HCT116 (cell line): ENCODE data around the gene SH2B2. TPM values are rescaled to one million over a fixed set of nuclear protein-coding genes. Genes with fewer than 3 reads are reported as not detected.

Source experiments
- ATAC-seq: fragments of 200-7000 bp; cut with Tn5 transposase; 2 replicates; pipeline ENCODE4 v1.9.1; 2020; ENCODE audit warnings: mild to moderate bottlenecking, moderate library complexity
- BruUV-seq: library from RNA; stranded (reverse); fragments of 400-500 nt; replicated peaks from 2 replicates; lab custom pipeline; 2021; lab: Mats Ljungman, UMichigan
- CTCF ChIA-PET: fragments of 300-600 bp; sonication (Branson Sonifier 250); formaldehyde crosslinking; loops from one replicate; lab custom pipeline; 2021; ENCODE audit warnings: antibody characterized with exemption; lab: Charles Lee
- POLR2A ChIA-PET: fragments of 300-600, 350-600 bp; sonication (Branson Sonifier 250); formaldehyde crosslinking; loops from one replicate; lab custom pipeline; 2021; ENCODE audit warnings: antibody characterized with exemption; lab: Charles Lee
- RAD21 ChIA-PET, 2 experiments: fragments of 300-600 bp; sonication (Branson Sonifier 250); formaldehyde crosslinking; loops; one replicate each; lab custom pipeline; 2023; ENCODE audit warnings: low total read pairs in 2 of 2; ENCODE audit not compliant: uncharacterized antibody in 2 of 2, unreplicated experiment in 2 of 2, low non-redundant PET in 1 of 2; lab: Charles Lee
- DNase-seq: peaks from one replicate; pipeline ENCODE4 v3.0.0-alpha.2; 2010; ENCODE audit warnings: low read depth, low spot score
- H2AFZ ChIP-seq: fragments of 200-600 bp; shearing (Covaris generic), sonication (generic); 2 replicates; pipeline ENCODE4 v1.6.1; 2017; ENCODE audit warnings: low read depth, mixed run types, mixed read lengths, antibody characterized with exemption, low read length; ENCODE audit not compliant: poor library complexity, severe bottlenecking
- H3K27ac ChIP-seq: 2 replicates; pipeline ENCODE4 v1.5.1; 2012; ENCODE audit warnings: low read depth, low read length
- H3K27me3 ChIP-seq: fragments of 200-600 bp; sonication (generic); 2 replicates; pipeline ENCODE4 v1.6.1; 2016; ENCODE audit warnings: mixed run types, low read length, mixed read lengths; ENCODE audit not compliant: insufficient read depth
- H3K36me3 ChIP-seq, 2 experiments: fragments of 200-500 bp in 1 of 2; fragments of 200-600 bp in 1 of 2; sonication (Bioruptor generic) in 1 of 2; sonication (generic) in 1 of 2; 2 replicates each; pipeline versions ENCODE4 v1.5.1 to v1.6.1; 2014 to 2016; ENCODE audit warnings: low read length in 2 of 2, inconsistent platforms in 1 of 2, mixed read lengths in 1 of 2, mixed run types in 1 of 2; ENCODE audit not compliant: insufficient read depth in 2 of 2, control insufficient read depth in 1 of 2
- H3K4me1 ChIP-seq, 2 experiments: fragments of 200-600 bp in 1 of 2; sonication (generic) in 1 of 2; 2 replicates each; pipeline versions ENCODE4 v1.5.1 to v1.6.1; 2012 to 2017; ENCODE audit warnings: low read length in 2 of 2, inconsistent platforms in 1 of 2, mild to moderate bottlenecking in 1 of 2, mixed read lengths in 1 of 2, mixed run types in 1 of 2, moderate library complexity in 1 of 2; ENCODE audit not compliant: insufficient read depth in 2 of 2, control insufficient read depth in 1 of 2
- H3K4me2 ChIP-seq: fragments of 200-600 bp; sonication (generic); 2 replicates; pipeline ENCODE4 v1.6.1; 2017; ENCODE audit warnings: mixed run types, low read length, mixed read lengths
- H3K4me3 ChIP-seq, 2 experiments: fragments of 200-600 bp in 1 of 2; sonication (generic) in 1 of 2; replicated peaks in 1 of 2; 2 replicates each; pipeline ENCODE4 v1.5.1; 2011 to 2016; ENCODE audit warnings: low read length in 2 of 2, control low read depth in 1 of 2, low read depth in 1 of 2, mild to moderate bottlenecking in 1 of 2, mixed read lengths in 1 of 2, mixed run types in 1 of 2
- H3K79me2 ChIP-seq: fragments of 200-600 bp; sonication (generic); 2 replicates; pipeline ENCODE4 v1.6.1; 2017; ENCODE audit warnings: mild to moderate bottlenecking, mixed run types, low read length, moderate library complexity, mixed read lengths; ENCODE audit not compliant: insufficient read depth
- H3K9ac ChIP-seq: fragments of 200-600 bp; sonication (generic); 2 replicates; pipeline ENCODE4 v1.6.1; 2016; ENCODE audit warnings: low read length, mixed read lengths
- H3K9me2 ChIP-seq: fragments of 200-600 bp; sonication (generic), shearing (Covaris generic); 2 replicates; pipeline ENCODE4 v1.6.1; 2017; ENCODE audit warnings: mixed run types, mild to moderate bottlenecking, moderate library complexity; ENCODE audit not compliant: insufficient read depth
- H3K9me3 ChIP-seq, 2 experiments: fragments of 200-500 bp in 1 of 2; fragments of 200-600 bp in 1 of 2; sonication (Bioruptor generic) in 1 of 2; sonication (generic) in 1 of 2; 2 replicates each; pipeline ENCODE4 v1.6.1; 2014 to 2017; ENCODE audit warnings: low read length in 2 of 2, mixed read lengths in 2 of 2, inconsistent platforms in 1 of 2, low read depth in 1 of 2, mild to moderate bottlenecking in 1 of 2, mixed run types in 1 of 2, moderate library complexity in 1 of 2; ENCODE audit not compliant: control insufficient read depth in 1 of 2, insufficient read depth in 1 of 2
- H4K20me1 ChIP-seq: fragments of 200-600 bp; sonication (generic), shearing (Covaris generic); 2 replicates; pipeline ENCODE4 v1.6.1; 2017; ENCODE audit warnings: mixed run types, mild to moderate bottlenecking, moderate library complexity; ENCODE audit not compliant: insufficient read depth
- CBX3 ChIP-seq: IDR thresholded peaks from 2 replicates; pipeline ENCODE4 v1.6.1; 2012; ENCODE audit warnings: low read depth
- CEBPB ChIP-seq: IDR thresholded peaks from 2 replicates; pipeline ENCODE4 v1.6.1; 2012; ENCODE audit warnings: low read depth
- EGR1 ChIP-seq: IDR thresholded peaks from 2 replicates; pipeline ENCODE4 v1.6.1; 2012; ENCODE audit warnings: low read depth
- ELF1 ChIP-seq: IDR thresholded peaks from 2 replicates; pipeline ENCODE4 v1.6.1; 2012; ENCODE audit warnings: low read depth, borderline replicate concordance
- EZH2 ChIP-seq: fragments of 200-600 bp; sonication (generic); IDR thresholded peaks from 2 replicates; pipeline ENCODE4 v1.6.1; 2017; ENCODE audit warnings: antibody characterized with exemption, mixed run types
- EZH2phosphoT487 ChIP-seq: fragments of 200-600 bp; IDR thresholded peaks from 2 replicates; pipeline ENCODE4 v1.6.1; 2018; ENCODE audit warnings: antibody characterized with exemption, borderline replicate concordance
- FOSL1 ChIP-seq: IDR thresholded peaks from 2 replicates; pipeline ENCODE4 v1.6.1; 2012; ENCODE audit warnings: low read depth
- JUND ChIP-seq: IDR thresholded peaks from 2 replicates; pipeline ENCODE4 v1.6.1; 2012
- POLR2AphosphoS5 ChIP-seq: IDR thresholded peaks from 2 replicates; pipeline ENCODE4 v1.6.1; 2011; ENCODE audit warnings: mild to moderate bottlenecking, low read depth, low read length, moderate library complexity
- RAD21 ChIP-seq: IDR thresholded peaks from 2 replicates; pipeline ENCODE4 v1.6.1; 2012; ENCODE audit warnings: low read depth, mild to moderate bottlenecking
- SIN3A ChIP-seq: IDR thresholded peaks from 2 replicates; pipeline ENCODE4 v1.6.1; 2012; ENCODE audit warnings: low read depth
- SP1 ChIP-seq: IDR thresholded peaks from 2 replicates; pipeline ENCODE4 v1.6.1; 2012; ENCODE audit warnings: low read depth
- SRF ChIP-seq: IDR thresholded peaks from 2 replicates; pipeline ENCODE4 v1.6.1; 2012; ENCODE audit warnings: low read depth
- ZFX ChIP-seq: fragments of 450-650 bp; IDR thresholded peaks from 2 replicates; pipeline ENCODE4 v1.6.1; 2017
- intact Hi-C: fragments of 100-400 bp; cut with micrococcal nuclease; formaldehyde crosslinking; loops from 2 replicates; pipeline ENCODE4 v1.10.0; 2022
- total RNA-seq: library from RNA; stranded (reverse); gene quantifications from one replicate; pipeline ENCODE4 v1.2.1, GENCODE V29; 2021; ENCODE audit not compliant: unreplicated experiment
- TF ChIP-seq, protein P1 (sequence below): IDR thresholded peaks from 2 replicates; pipeline ENCODE4 v1.6.1; 2011; ENCODE audit warnings: mild to moderate bottlenecking, low read length, moderate library complexity; ENCODE audit not compliant: insufficient replicate concordance; ENCODE audit errors: extremely low read depth
- TF ChIP-seq, protein P2 (sequence below): IDR thresholded peaks from 2 replicates; pipeline ENCODE4 v1.6.1; 2012

SH2B2 gene
- total RNA-seq, 1 experiment from 2014 or later, result 11.8 TPM

DNA sequence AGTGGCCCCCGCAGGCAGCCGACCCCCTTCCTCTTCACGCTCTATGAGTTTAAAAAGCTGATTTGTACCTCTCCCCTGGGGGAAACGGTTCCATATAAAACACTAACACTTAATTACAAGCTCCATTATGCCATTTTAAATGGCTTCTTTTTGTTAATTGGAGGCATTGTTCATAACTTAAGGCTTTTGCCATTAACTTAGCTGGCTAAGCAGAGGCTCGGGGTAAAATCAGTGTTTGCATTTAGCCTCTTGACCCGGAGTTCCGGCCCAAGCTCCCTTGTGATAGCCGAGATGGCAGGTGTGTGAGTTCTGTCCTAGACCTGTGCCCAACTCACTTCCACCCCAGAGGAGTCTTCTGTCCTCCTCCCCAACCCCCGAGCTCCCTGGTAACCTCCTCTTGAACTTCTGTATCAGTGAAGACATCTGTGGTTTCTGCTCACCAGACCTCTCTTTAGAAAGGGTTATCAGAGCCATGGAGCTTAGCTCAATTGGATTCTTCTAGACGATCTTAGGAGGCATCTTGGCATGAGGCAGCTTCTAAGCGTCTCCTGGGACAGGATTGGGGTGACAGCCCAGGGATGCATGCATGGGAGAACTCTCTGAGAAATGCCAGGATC lies 34.2 kb upstream of the SH2B2 start:
- DNase-seq (no peak), ATAC-seq (no peak)
- H3K27me3 ChIP-seq, result no peaks in the 10 kb centered on the region
- H4K20me1 ChIP-seq, result no peaks in the 10 kb centered on the region; the same call in 1 of the 2 replicates
- ChIA-PET POLR2A (no interaction called here), RAD21 (no interaction called here), CTCF (no interaction called here)
- H3K36me3 ChIP-seq, result peaks cover 0 to 3% of the 10 kb centered on the region in 2 experiments; a peak in 1 of 4 replicates
- BruUV-seq, result no TSS peak
- no peak overlapping the region for H2AFZ ChIP-seq
- no peak overlapping the region for H3K4me2 ChIP-seq
- intact Hi-C loops, result no loop called here
- no peak overlapping the region for H3K9ac ChIP-seq
- no peak for TF ChIP-seq EGR1
- no peaks in the 10 kb centered on the region for H3K9me2 ChIP-seq
- no peaks in the 10 kb centered on the region for H3K79me2 ChIP-seq
- no peaks in the 10 kb centered on the region for H3K9me3 ChIP-seq
- no peak overlapping the region for H3K4me3 ChIP-seq
- no peak overlapping the region for H3K27ac ChIP-seq
- H3K4me1 ChIP-seq, result no peaks in the 10 kb centered on the region

DNA sequence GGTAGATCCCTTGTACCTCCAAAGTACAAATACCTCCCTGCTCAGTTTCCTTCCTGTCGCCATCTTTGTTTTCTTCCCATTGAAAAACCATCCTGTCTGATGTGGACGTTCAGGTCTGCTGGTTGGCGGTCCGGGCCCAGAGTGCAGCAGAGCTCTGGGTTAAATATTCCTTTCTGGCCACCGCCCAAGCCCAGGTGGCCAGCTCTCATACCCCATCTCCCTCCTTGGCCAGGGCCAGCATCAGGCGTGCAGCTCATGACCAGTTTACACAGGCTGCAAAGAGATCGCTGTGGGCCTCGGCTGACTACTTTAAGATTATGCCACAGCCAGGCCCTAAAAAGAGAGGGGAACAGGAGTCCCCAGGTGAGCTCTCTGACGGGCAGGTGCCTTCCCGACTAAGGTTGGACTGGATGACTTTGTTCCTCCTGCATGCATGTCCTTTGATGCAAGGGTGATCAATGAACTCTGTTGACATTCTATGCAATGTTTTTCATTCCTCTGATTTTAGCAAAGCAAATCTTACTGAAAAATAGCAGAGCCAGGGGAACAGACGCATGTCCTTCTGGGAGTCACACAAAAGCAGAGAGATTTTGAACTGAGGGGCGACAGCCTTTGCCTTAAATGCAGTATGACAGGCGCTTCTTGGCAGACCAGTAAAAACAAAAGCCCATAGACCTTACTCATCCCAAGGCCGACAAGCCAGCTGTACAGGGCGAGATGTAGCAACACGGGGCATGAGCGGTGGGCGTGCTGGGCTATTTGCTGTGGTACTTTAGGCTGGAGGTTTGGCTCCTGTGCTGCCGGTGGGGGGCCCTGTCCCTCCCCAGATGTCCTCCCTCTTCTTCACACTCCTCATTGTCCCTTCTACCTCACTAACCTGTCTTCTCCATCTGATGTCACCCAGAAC lies 33.3 kb upstream of the SH2B2 start:
- H4K20me1 ChIP-seq, result no peaks in the 10 kb centered on the region; the same call in 1 of the 2 replicates
- no TSS peak for BruUV-seq
- H3K4me1 ChIP-seq, result no peaks in the 10 kb centered on the region
- ChIA-PET POLR2A (no interaction called here), CTCF (no interaction called here), RAD21 (no interaction called here)
- H3K79me2 ChIP-seq, result no peaks in the 10 kb centered on the region
- H3K9me2 ChIP-seq, result no peaks in the 10 kb centered on the region
- no peak overlapping the region for H3K27ac ChIP-seq
- DNase-seq, result no peak
- no peak overlapping the region for H2AFZ ChIP-seq
- no peak overlapping the region for H3K9ac ChIP-seq
- no peak for ATAC-seq
- H3K9me3 ChIP-seq, result no peaks in the 10 kb centered on the region
- no peak overlapping the region for H3K4me3 ChIP-seq
- H3K36me3 ChIP-seq, result peaks cover 0 to 3% of the 10 kb centered on the region in 2 experiments; a peak in 1 of 4 replicates
- H3K27me3 ChIP-seq, result no peaks in the 10 kb centered on the region
- intact Hi-C loops, result no loop called here
- no peak overlapping the region for H3K4me2 ChIP-seq
- TF ChIP-seq ELF1 (no peak), EZH2 (no peak), SP1 (no peak), CEBPB (no peak), SRF (no peak), SIN3A (no peak), EZH2phosphoT487 (no peak), JUND (no peak), POLR2AphosphoS5 (no peak), CBX3 (no peak), FOSL1 (no peak), RAD21 (no peak), EGR1 (no peak), ZFX (no peak)
- TF ChIP-seq, protein P1, sequence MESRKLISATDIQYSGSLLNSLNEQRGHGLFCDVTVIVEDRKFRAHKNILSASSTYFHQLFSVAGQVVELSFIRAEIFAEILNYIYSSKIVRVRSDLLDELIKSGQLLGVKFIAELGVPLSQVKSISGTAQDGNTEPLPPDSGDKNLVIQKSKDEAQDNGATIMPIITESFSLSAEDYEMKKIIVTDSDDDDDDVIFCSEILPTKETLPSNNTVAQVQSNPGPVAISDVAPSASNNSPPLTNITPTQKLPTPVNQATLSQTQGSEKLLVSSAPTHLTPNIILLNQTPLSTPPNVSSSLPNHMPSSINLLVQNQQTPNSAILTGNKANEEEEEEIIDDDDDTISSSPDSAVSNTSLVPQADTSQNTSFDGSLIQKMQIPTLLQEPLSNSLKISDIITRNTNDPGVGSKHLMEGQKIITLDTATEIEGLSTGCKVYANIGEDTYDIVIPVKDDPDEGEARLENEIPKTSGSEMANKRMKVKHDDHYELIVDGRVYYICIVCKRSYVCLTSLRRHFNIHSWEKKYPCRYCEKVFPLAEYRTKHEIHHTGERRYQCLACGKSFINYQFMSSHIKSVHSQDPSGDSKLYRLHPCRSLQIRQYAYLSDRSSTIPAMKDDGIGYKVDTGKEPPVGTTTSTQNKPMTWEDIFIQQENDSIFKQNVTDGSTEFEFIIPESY, result no peak
- TF ChIP-seq, protein P2, sequence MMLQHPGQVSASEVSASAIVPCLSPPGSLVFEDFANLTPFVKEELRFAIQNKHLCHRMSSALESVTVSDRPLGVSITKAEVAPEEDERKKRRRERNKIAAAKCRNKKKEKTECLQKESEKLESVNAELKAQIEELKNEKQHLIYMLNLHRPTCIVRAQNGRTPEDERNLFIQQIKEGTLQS, result no peak
